Left lung (tissue), 10 donors: ENCODE results near the gene LDHD. TPM values are rescaled to one million over a fixed set of nuclear protein-coding genes. Genes with fewer than 3 reads are reported as not detected.

Source experiments
- ATAC-seq: fragments of 200-7000 bp; cut with Tn5 transposase; one replicate; pipeline ENCODE4 v1.9.1; 2020; ENCODE audit warnings: moderate library complexity
- DNase-seq, 4 donors: peaks; one replicate each; pipeline ENCODE4 v3.0.0-alpha.2; 2013 to 2020
- H3K27ac ChIP-seq, 2 donors: fragments of 200-600 bp; sonication (generic) in 1 of 2; one replicate each; pipeline versions ENCODE4 v1.5.0 to v1.8.0; 2020 to 2021
- H3K27me3 ChIP-seq, 2 donors: fragments of 200-600 bp; sonication (generic) in 1 of 2; one replicate each; pipeline versions ENCODE4 v1.5.0 to v1.8.0; 2020 to 2021
- H3K36me3 ChIP-seq, 2 donors: fragments of 200-600 bp; sonication (generic) in 1 of 2; one replicate each; pipeline versions ENCODE4 v1.5.0 to v1.8.0; 2020 to 2021
- H3K4me1 ChIP-seq, 2 donors: fragments of 200-600 bp; one replicate each; pipeline ENCODE4 v1.8.0; 2021
- H3K4me3 ChIP-seq, 2 donors: fragments of 200-600 bp; sonication (generic) in 1 of 2; one replicate each; pipeline versions ENCODE4 v1.5.0 to v1.8.0; 2020 to 2021; ENCODE audit warnings: mild to moderate bottlenecking in 1 of 2
- H3K9me3 ChIP-seq, 2 donors: fragments of 200-600 bp; sonication (generic) in 1 of 2; one replicate each; pipeline versions ENCODE4 v1.5.0 to v1.8.0; 2020 to 2021
- CTCF ChIP-seq, 2 donors: fragments of 200-600 bp; sonication (generic) in 1 of 2; IDR thresholded peaks; one replicate each; pipeline versions ENCODE4 v1.5.0 to v1.8.0; 2021; ENCODE audit warnings: antibody characterized with exemption in 2 of 2
- intact Hi-C, 2 donors: fragments of 100-400 bp; cut with DNase I; formaldehyde crosslinking; loops; one replicate each; pipeline versions ENCODE4 v1.11.2 to v1.14.2; 2022
- polyA plus RNA-seq, 6 donors: library from polyadenylated mRNA; unstranded; fragments of 120-200 nt; gene quantifications; one replicate each; pipeline ENCODE4 v1.2.1, GENCODE V29; 2013; ENCODE audit not compliant: insufficient read length in 6 of 6
- total RNA-seq, 2 donors: library from RNA; stranded (reverse); fragmentation: NEBNext Ultra II Directional; extraction: Animal tissue kit (Norgen Biotek cat#: 25700); gene quantifications; one replicate each; pipeline ENCODE4 v1.2.1, GENCODE V29; 2021
- donor health status: DM: no; HTN: yes; CAD: no.
- donor health status: DM: no; HTN: no; CAD: no.

The LDHD gene
- total and polyA plus RNA-seq, 8 donors = 1.6 to 9.9 (median 2.7) TPM

GRCh38 chr16:75111961-75112733 lies 4.4 kb downstream of the LDHD start:
- Histone ChIP-seq H3K9me3 (no peaks in the 10 kb centered on the region), H3K4me1 (peaks cover 28 to 71% of the 10 kb centered on the region in 2 donors), H3K4me3 (no peak overlapping the region), H3K27me3 (peaks cover 0 to 11% of the 10 kb centered on the region in 2 donors), H3K36me3 (no peaks in the 10 kb centered on the region), H3K27ac (peak overlapping the region in 1 of 2 donors; percentile 66)
- DNase-seq = peak in 2 of 4 donors; percentile 36 to 77
- intact Hi-C loops = no loop called here
- TF ChIP-seq CTCF (IDR thresholded peaks at IDR 0.05) = no peak
- no peak for ATAC-seq

- H3K27me3 ChIP-seq = peaks cover 0 to 11% of the 10 kb centered on the region in 2 donors
- H3K4me1 ChIP-seq = peaks cover 28 to 72% of the 10 kb centered on the region in 2 donors
- H3K9me3 ChIP-seq = no peaks in the 10 kb centered on the region
- H3K36me3 ChIP-seq = no peaks in the 10 kb centered on the region
- DNase-seq (no peak), ATAC-seq (no peak)
- H3K4me3 ChIP-seq = no peak overlapping the region
- TF ChIP-seq CTCF (IDR thresholded peaks at IDR 0.05) = peak in 1 of 2 donors; percentile 22
- intact Hi-C loops = no loop called here
- peak overlapping the region in 1 of 2 donors; percentile 66 for H3K27ac ChIP-seq
Measured at GRCh38 chr16:75111514-75111940, 5.1 kb downstream of the LDHD start.

- Histone ChIP-seq H3K9me3 (no peaks in the 10 kb centered on the region), H3K27ac (peak overlapping the region; percentile 66 to 74), H3K4me1 (peaks cover 28 to 72% of the 10 kb centered on the region in 2 donors), H3K27me3 (peaks cover 0 to 11% of the 10 kb centered on the region in 2 donors), H3K4me3 (peak overlapping the region in 1 of 2 donors; percentile 2), H3K36me3 (no peaks in the 10 kb centered on the region)
- TF ChIP-seq CTCF (IDR thresholded peaks at IDR 0.05) = peak; percentile 83 to 91
- intact Hi-C loops = no loop called here
- DNase-seq = peak; percentile 89 to 93 (median 91)
- peak; percentile 86 for ATAC-seq
Measured at GRCh38 chr16:75110637-75111513, 5.7 kb downstream of the LDHD start.

GRCh38 chr16:75109732-75110243 lies 6.8 kb downstream of the LDHD start:
- peak in 1 of 4 donors; percentile 65 for DNase-seq
- Histone ChIP-seq H3K9me3 (no peaks in the 10 kb centered on the region), H3K36me3 (no peaks in the 10 kb centered on the region), H3K4me1 (peaks cover 34 to 80% of the 10 kb centered on the region in 2 donors), H3K27ac (peak overlapping the region; percentile 66 to 74), H3K4me3 (no peak overlapping the region), H3K27me3 (peaks cover 0 to 11% of the 10 kb centered on the region in 2 donors)
- intact Hi-C loops = loop anchor here (2.0 to 10.0 kb wide), 2 partner anchors 105 to 107 kb away; no protein-coding TSS in a partner anchor
- no peak for ATAC-seq
- no peak for TF ChIP-seq CTCF (IDR thresholded peaks at IDR 0.05)
